C4-2B (cell line): ENCODE results near the gene RPH3AL.

Source experiments
- CTCF ChIP-seq: fragments of 450-650 bp; conservative IDR thresholded peaks from 2 replicates; pipeline ENCODE4 v1.5.1; 2017; ENCODE audit warnings: mild to moderate bottlenecking
- ZFX ChIP-seq: fragments of 450-650 bp; IDR thresholded peaks from 2 replicates; pipeline ENCODE4 v1.6.1; 2017

GRCh38 chr17:266701-267667 is 85.6 kb downstream of the RPH3AL start:
- TF ChIP-seq CTCF (no peak), ZFX (no peak)
